GM04504 (cell line): ENCODE data around the gene RAPH1.
A peak's percentile ranks its signal among the peaks of the same experiment; 100 is the strongest.
"Not testable (repeated sequence)": the region's sequence is repeated elsewhere in the genome, so short reads cannot be mapped to it uniquely, and the experiment has no call there.

Experiments
- DNase-seq: peaks from one replicate; pipeline ENCODE4 v3.0.0-alpha.2; 2012; ENCODE audit warnings: low read depth

RAPH1 gene

GRCh38 chr2:203431391-203432185 is 103.5 kb downstream of the RAPH1 start:
- DNase-seq = no peak

- DNase-seq = not testable (repeated sequence)
Observed at GRCh38 chr2:203429643-203430042, 105.5 kb downstream of the RAPH1 start.

- peak; percentile 80 for DNase-seq
Observed at GRCh38 chr2:203427061-203427460, 108.0 kb downstream of the RAPH1 start.

- no peak for DNase-seq
Observed at GRCh38 chr2:203418271-203418670, 116.8 kb downstream of the RAPH1 start.

GRCh38 chr2:203413796-203414195 is 121.3 kb downstream of the RAPH1 start:
- no peak for DNase-seq

GRCh38 chr2:203412546-203413331 is 122.4 kb downstream of the RAPH1 start:
- no peak for DNase-seq

GRCh38 chr2:203407496-203407895 is 127.6 kb downstream of the RAPH1 start:
- no peak for DNase-seq

GRCh38 chr2:203404996-203405395 is 130.1 kb downstream of the RAPH1 start:
- DNase-seq = no peak

- no peak for DNase-seq
Observed at GRCh38 chr2:203400805-203401585, 134.1 kb downstream of the RAPH1 start.

- no peak for DNase-seq
Observed at GRCh38 chr2:203399031-203399430, 136.1 kb downstream of the RAPH1 start.

GRCh38 chr2:203396667-203397066 is 138.4 kb downstream of the RAPH1 start:
- no peak for DNase-seq

- DNase-seq = no peak
Observed at GRCh38 chr2:203395858-203396257, 139.2 kb downstream of the RAPH1 start.

GRCh38 chr2:203394519-203395227 is 140.4 kb downstream of the RAPH1 start:
- no peak for DNase-seq

GRCh38 chr2:203388153-203388552 is 146.9 kb downstream of the RAPH1 start:
- DNase-seq = not testable (repeated sequence)

GRCh38 chr2:203383038-203383437 is 152.1 kb downstream of the RAPH1 start:
- no peak for DNase-seq

GRCh38 chr2:203379156-203379555 is 155.9 kb downstream of the RAPH1 start:
- no peak for DNase-seq

- DNase-seq = no peak
Observed at GRCh38 chr2:203376173-203376572, 158.9 kb downstream of the RAPH1 start.

- not testable (repeated sequence) for DNase-seq
Observed at GRCh38 chr2:203372706-203373105, 162.4 kb downstream of the RAPH1 start.

- no peak for DNase-seq
Observed at GRCh38 chr2:203366639-203367466, 168.2 kb downstream of the RAPH1 start.

GRCh38 chr2:203361922-203362321 is 173.2 kb downstream of the RAPH1 start:
- DNase-seq = no peak

- DNase-seq = no peak
Observed at GRCh38 chr2:203361495-203361894, 173.6 kb downstream of the RAPH1 start.
